Mesendoderm (in vitro differentiated cells): ENCODE data around the gene PYGB.

Experiments used
- DNase-seq: peaks from one replicate; pipeline ENCODE4 v3.0.0; 2013
- H2AK5ac ChIP-seq: 2 replicates; pipeline ENCODE4 v1.6.1; 2013; ENCODE audit warnings: low read length, inconsistent platforms
- H2BK120ac ChIP-seq: 2 replicates; pipeline ENCODE4 v1.6.1; 2013; ENCODE audit warnings: low read depth, mild to moderate bottlenecking, low read length, moderate library complexity, mixed read lengths
- H2BK15ac ChIP-seq: replicated peaks from 2 replicates; pipeline ENCODE4 v1.6.1; 2013; ENCODE audit warnings: low read depth, mild to moderate bottlenecking, moderate library complexity
- H2BK5ac ChIP-seq: 2 replicates; pipeline ENCODE4 v1.6.1; 2013; ENCODE audit warnings: low read length, inconsistent platforms
- H3K18ac ChIP-seq: 2 replicates; pipeline ENCODE4 v1.6.1; 2013; ENCODE audit warnings: mild to moderate bottlenecking, low read length, mixed read lengths
- H3K23ac ChIP-seq: one replicate; pipeline ENCODE4 v1.6.1; 2013; ENCODE audit warnings: low read length
- H3K27ac ChIP-seq: 2 replicates; pipeline ENCODE4 v1.5.1; 2013; ENCODE audit warnings: low read depth, mild to moderate bottlenecking, inconsistent platforms, low read length, moderate library complexity
- H3K27me3 ChIP-seq: 2 replicates; pipeline ENCODE4 v1.6.1; 2013; ENCODE audit warnings: low read length, control low read depth, mild to moderate bottlenecking, inconsistent platforms; ENCODE audit not compliant: insufficient read depth, poor library complexity
- H3K36me3 ChIP-seq: 2 replicates; pipeline ENCODE4 v1.6.1; 2013; ENCODE audit warnings: low read length, inconsistent platforms; ENCODE audit not compliant: control insufficient read depth, insufficient read depth
- H3K4ac ChIP-seq: one replicate; pipeline ENCODE4 v1.6.1; 2013; ENCODE audit warnings: low read depth, mild to moderate bottlenecking, low read length, moderate library complexity
- H3K4me1 ChIP-seq: 2 replicates; pipeline ENCODE4 v1.6.1; 2013; ENCODE audit warnings: low read depth, low read length, inconsistent platforms; ENCODE audit not compliant: control insufficient read depth
- H3K4me2 ChIP-seq: 2 replicates; pipeline ENCODE4 v1.6.1; 2013; ENCODE audit warnings: low read length
- H3K4me3 ChIP-seq: 2 replicates; pipeline ENCODE4 v1.5.1; 2013; ENCODE audit warnings: mild to moderate bottlenecking, low read length
- H3K56ac ChIP-seq: one replicate; pipeline ENCODE4 v1.6.1; 2013; ENCODE audit warnings: low read length
- H3K79me1 ChIP-seq: 2 replicates; pipeline ENCODE4 v1.6.1; 2013; ENCODE audit warnings: low read length, inconsistent platforms
- H3K79me2 ChIP-seq: 2 replicates; pipeline ENCODE4 v1.6.1; 2013; ENCODE audit warnings: mild to moderate bottlenecking, low read length; ENCODE audit not compliant: control insufficient read depth, insufficient read depth
- H3K9ac ChIP-seq: 2 replicates; pipeline ENCODE4 v1.6.1; 2013; ENCODE audit warnings: low read length, inconsistent platforms
- H4K5ac ChIP-seq: one replicate; pipeline ENCODE4 v1.6.1; 2013; ENCODE audit warnings: low read length
- H4K8ac ChIP-seq: one replicate; pipeline ENCODE4 v1.6.1; 2013; ENCODE audit warnings: low read depth, mild to moderate bottlenecking, control low read depth, low read length, moderate library complexity
- WGBS: extraction: QIAGEN DNeasy Blood & Tissue Kit; methylation state at CpG from one replicate; pipeline ENCODE4 v1.1.7; 2013; ENCODE audit warnings: low lambda C conversion rate, missing lambda C conversion rate; ENCODE audit not compliant: insufficient coverage; ENCODE audit errors: extremely low coverage; 5-methylcytosine and 5-hydroxymethylcytosine counted together

Gene PYGB

DNA sequence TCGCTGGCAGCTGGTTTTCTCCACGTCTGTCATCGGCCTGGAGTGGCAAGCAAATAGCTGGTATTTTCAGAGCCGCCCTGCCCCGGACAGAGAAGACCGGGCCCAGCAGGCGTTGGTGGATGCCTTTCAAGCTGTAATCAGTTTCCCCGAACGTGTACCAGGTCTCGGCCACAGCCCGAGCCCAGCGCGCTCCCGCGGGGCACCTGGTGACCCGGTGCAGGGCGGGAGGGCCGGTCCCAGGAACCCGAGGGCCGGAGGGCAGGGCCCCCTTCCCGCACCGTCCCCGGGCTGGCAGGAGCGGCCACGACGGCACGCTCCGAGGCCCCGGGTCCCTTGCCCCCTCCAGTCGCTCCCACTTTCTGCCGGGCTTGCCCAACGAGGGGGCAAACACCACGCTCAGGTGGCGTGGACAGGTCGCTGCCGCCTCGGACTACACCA is 348 bp upstream of the PYGB start:
- H2AK5ac ChIP-seq: no peak overlapping the region
- peak overlapping the region; percentile 85 for H3K4me2 ChIP-seq
- H4K8ac ChIP-seq: no peak overlapping the region
- no peaks in the 10 kb centered on the region for H3K27me3 ChIP-seq
- peaks cover 2% of the 10 kb centered on the region for H3K4me1 ChIP-seq
- H2BK120ac ChIP-seq: no peak overlapping the region
- H3K56ac ChIP-seq: peak overlapping the region; percentile 80
- H4K5ac ChIP-seq: no peak overlapping the region
- peak overlapping the region; percentile 46 for H3K4me3 ChIP-seq
- peaks cover 24% of the 10 kb centered on the region for H3K79me2 ChIP-seq
- H3K4ac ChIP-seq: no peak overlapping the region
- H3K27ac ChIP-seq: no peak overlapping the region
- H3K36me3 ChIP-seq: no peaks in the 10 kb centered on the region
- no peak overlapping the region for H2BK5ac ChIP-seq
- peaks cover 19% of the 10 kb centered on the region for H3K79me1 ChIP-seq
- no peak for DNase-seq
- H3K23ac ChIP-seq: no peak overlapping the region
- no peak overlapping the region for H3K18ac ChIP-seq
- H3K9ac ChIP-seq: peak overlapping the region; percentile 67
- H2BK15ac ChIP-seq: no peak overlapping the region
- no CpG with 5 or more reads among the region's 37 CpGs for WGBS

DNA sequence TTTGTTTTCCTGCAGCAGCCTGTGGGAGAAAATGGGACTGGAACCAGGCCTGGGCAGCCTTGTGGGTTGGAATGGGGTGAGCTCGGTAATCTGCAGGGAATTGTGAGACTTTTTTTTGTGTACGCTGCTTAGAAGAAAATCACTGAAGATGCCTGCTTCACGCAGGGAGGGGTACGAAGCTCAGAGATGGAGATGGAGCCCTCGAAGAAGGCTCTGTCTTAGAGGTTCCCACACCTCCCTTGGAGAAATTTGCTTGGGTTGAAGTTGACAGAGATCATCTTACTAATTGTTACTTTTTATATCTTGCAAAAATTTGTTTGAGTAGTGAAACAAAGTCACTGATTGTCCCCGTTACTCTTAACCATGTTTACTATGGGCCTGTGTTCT is 894 bp downstream of the PYGB start:
- no CpG with 5 or more reads among the region's 6 CpGs for WGBS
- H3K27me3 ChIP-seq: no peaks in the 10 kb centered on the region
- H4K5ac ChIP-seq: no peak overlapping the region
- no peak overlapping the region for H2BK5ac ChIP-seq
- no peaks in the 10 kb centered on the region for H3K36me3 ChIP-seq
- peaks cover 21% of the 10 kb centered on the region for H3K79me1 ChIP-seq
- H3K4ac ChIP-seq: peak overlapping the region; percentile 44
- H3K4me1 ChIP-seq: peaks cover 2% of the 10 kb centered on the region
- H3K56ac ChIP-seq: peak overlapping the region; percentile 100
- H4K8ac ChIP-seq: no peak overlapping the region
- peak overlapping the region; percentile 33 for H3K18ac ChIP-seq
- H3K4me2 ChIP-seq: peak overlapping the region; percentile 55
- no peak overlapping the region for H3K23ac ChIP-seq
- H3K27ac ChIP-seq: peak overlapping the region; percentile 91
- no peak for DNase-seq
- no peak overlapping the region for H2BK120ac ChIP-seq
- peaks cover 24% of the 10 kb centered on the region for H3K79me2 ChIP-seq
- H2BK15ac ChIP-seq: no peak overlapping the region
- H3K4me3 ChIP-seq: peak overlapping the region; percentile 95
- H2AK5ac ChIP-seq: no peak overlapping the region
- peak overlapping the region; percentile 95 for H3K9ac ChIP-seq

DNA sequence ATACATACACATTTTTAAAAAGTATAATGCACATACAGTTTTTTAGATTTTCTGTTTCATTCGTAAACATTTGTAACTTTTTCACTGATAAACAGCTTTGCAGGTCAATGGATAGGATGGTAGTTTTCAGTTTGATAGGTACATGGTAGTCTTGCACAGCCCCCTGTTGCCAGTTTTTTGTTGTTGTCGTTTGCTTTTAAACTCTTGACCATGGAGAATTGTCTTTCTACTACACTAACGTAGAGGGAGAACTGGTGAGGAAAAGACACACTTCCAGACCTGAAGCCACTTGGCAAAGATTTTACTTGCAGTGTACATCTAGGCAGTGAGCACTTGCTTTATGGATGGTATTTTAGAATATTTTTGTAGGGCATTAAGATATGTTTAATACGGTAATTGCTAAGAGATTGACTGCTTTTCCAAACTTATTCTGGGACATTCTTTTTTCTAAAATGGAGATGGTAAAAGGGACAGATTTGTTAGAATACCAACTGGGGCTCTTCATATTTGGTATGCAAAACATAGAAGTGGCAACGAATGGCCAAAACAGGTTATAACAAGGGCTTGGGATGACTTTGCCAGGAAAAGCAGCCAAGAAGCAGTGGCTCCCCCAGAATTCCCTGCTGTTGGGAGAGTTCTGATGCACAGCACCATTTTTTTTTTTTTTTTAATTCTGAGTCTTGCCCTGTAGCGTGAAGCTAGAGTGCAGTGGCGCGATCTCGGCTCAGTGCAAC is 1.5 kb downstream of the PYGB start:
- no CpG with 5 or more reads among the region's 9 CpGs for WGBS
- no peak overlapping the region for H3K23ac ChIP-seq
- DNase-seq: no peak
- no peak overlapping the region for H3K27ac ChIP-seq
- peak overlapping the region; percentile 55 for H3K4me2 ChIP-seq
- H2BK5ac ChIP-seq: no peak overlapping the region
- H3K18ac ChIP-seq: no peak overlapping the region
- no peak overlapping the region for H3K4me3 ChIP-seq
- peak overlapping the region; percentile 62 for H3K56ac ChIP-seq
- no peak overlapping the region for H4K8ac ChIP-seq
- H3K4me1 ChIP-seq: peaks cover 2% of the 10 kb centered on the region
- no peak overlapping the region for H2BK120ac ChIP-seq
- H3K36me3 ChIP-seq: no peaks in the 10 kb centered on the region
- no peaks in the 10 kb centered on the region for H3K27me3 ChIP-seq
- H3K79me1 ChIP-seq: peaks cover 21% of the 10 kb centered on the region
- H3K79me2 ChIP-seq: peaks cover 24% of the 10 kb centered on the region
- no peak overlapping the region for H2BK15ac ChIP-seq
- H3K4ac ChIP-seq: no peak overlapping the region
- no peak overlapping the region for H2AK5ac ChIP-seq
- peak overlapping the region; percentile 95 for H3K9ac ChIP-seq
- no peak overlapping the region for H4K5ac ChIP-seq

- Histone ChIP-seq H3K4me2 (no peak overlapping the region), H3K23ac (no peak overlapping the region), H2AK5ac (no peak overlapping the region), H3K27ac (no peak overlapping the region), H3K56ac (no peak overlapping the region), H2BK15ac (no peak overlapping the region), H3K4me1 (peaks cover 4% of the 10 kb centered on the region), H3K9ac (no peak overlapping the region), H3K4me3 (no peak overlapping the region), H3K18ac (no peak overlapping the region), H3K4ac (no peak overlapping the region), H3K27me3 (no peaks in the 10 kb centered on the region), H4K5ac (no peak overlapping the region), H3K79me2 (peaks cover 24% of the 10 kb centered on the region), H3K79me1 (peaks cover 27% of the 10 kb centered on the region), H3K36me3 (no peaks in the 10 kb centered on the region), H2BK5ac (no peak overlapping the region), H4K8ac (no peak overlapping the region), H2BK120ac (no peak overlapping the region)
- no CpG with 5 or more reads among the region's 3 CpGs for WGBS
- no peak for DNase-seq
These were observed 2.6 kb downstream of the PYGB start for GRCh38 chr20:25250508-25250907.

GRCh38 chr20:25251019-25251418 is 3.1 kb downstream of the PYGB start:
- WGBS: no CpG with 5 or more reads among the region's 9 CpGs

DNA sequence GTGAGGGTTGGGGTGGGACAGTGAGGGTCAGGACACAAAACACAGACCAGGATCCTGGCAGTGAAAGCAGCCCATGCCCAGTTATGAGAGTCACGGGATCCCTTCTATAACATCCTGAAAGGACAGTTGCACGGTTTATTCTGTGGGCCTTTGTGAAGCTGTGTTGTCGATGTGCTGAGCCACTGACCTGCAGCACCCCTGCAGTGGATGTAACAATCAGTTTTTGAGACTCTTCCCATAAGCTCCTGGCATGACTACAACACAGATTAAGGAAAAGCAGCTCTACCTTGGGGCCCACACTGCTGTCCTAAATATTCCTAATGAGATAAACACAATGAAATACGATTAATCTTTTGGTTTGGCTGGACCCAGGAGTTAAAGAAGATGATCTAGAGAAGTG is 3.7 kb downstream of the PYGB start:
- no peak overlapping the region for H3K4me3 ChIP-seq
- no peak overlapping the region for H4K8ac ChIP-seq
- no peak overlapping the region for H3K9ac ChIP-seq
- no peak overlapping the region for H2BK15ac ChIP-seq
- H3K79me1 ChIP-seq: peaks cover 29% of the 10 kb centered on the region
- peaks cover 26% of the 10 kb centered on the region for H3K79me2 ChIP-seq
- no peak for DNase-seq
- no peaks in the 10 kb centered on the region for H3K27me3 ChIP-seq
- H4K5ac ChIP-seq: no peak overlapping the region
- H2AK5ac ChIP-seq: no peak overlapping the region
- H3K4me2 ChIP-seq: no peak overlapping the region
- H3K23ac ChIP-seq: no peak overlapping the region
- no peaks in the 10 kb centered on the region for H3K36me3 ChIP-seq
- H3K4me1 ChIP-seq: peaks cover 4% of the 10 kb centered on the region
- H3K56ac ChIP-seq: no peak overlapping the region
- H3K4ac ChIP-seq: no peak overlapping the region
- no peak overlapping the region for H3K27ac ChIP-seq
- H2BK120ac ChIP-seq: no peak overlapping the region
- H2BK5ac ChIP-seq: no peak overlapping the region
- no CpG with 5 or more reads among the region's 4 CpGs for WGBS
- H3K18ac ChIP-seq: no peak overlapping the region

More at GRCh38 chr20:25251019-25251418, 3.1 kb downstream of the PYGB start:
- Histone ChIP-seq H4K5ac (no peak overlapping the region), H3K4me3 (no peak overlapping the region), H3K4me1 (peaks cover 4% of the 10 kb centered on the region), H2BK5ac (no peak overlapping the region), H3K18ac (no peak overlapping the region), H3K4ac (no peak overlapping the region), H3K9ac (no peak overlapping the region), H3K79me2 (peaks cover 24% of the 10 kb centered on the region), H4K8ac (no peak overlapping the region), H3K27ac (no peak overlapping the region), H2BK15ac (no peak overlapping the region), H3K36me3 (no peaks in the 10 kb centered on the region), H3K79me1 (peaks cover 27% of the 10 kb centered on the region), H2BK120ac (no peak overlapping the region), H3K56ac (no peak overlapping the region), H3K4me2 (no peak overlapping the region), H3K27me3 (no peaks in the 10 kb centered on the region), H2AK5ac (no peak overlapping the region), H3K23ac (no peak overlapping the region)
- no peak for DNase-seq
